NCI-H1105 treated with DMSO at 0.1 percent for 48 hours (cell line): ENCODE results near the gene PRKACA.
A peak's percentile ranks its signal among the peaks of the same experiment; 100 is the strongest.

Experiments used
- DNase-seq: peaks from one replicate; lab custom pipeline; 2025; lab: John Stamatoyannopoulos, UW

PRKACA gene

GRCh38 chr19:14042659-14043608 lies 74.6 kb downstream of the PRKACA start:
- DNase-seq: peak; percentile 45
